Stimulated activated CD8-positive, alpha-beta memory T cell treated with anti-CD3 and anti-CD28 coated beads, Interleukin-2, amount 100 ng/mL, for 48 hours (primary cell): ENCODE measurements around the gene RAB3C.
"Not testable (repeated sequence)": the region's sequence is repeated elsewhere in the genome, so short reads cannot be mapped to it uniquely, and the experiment has no call there.

ENCODE experiments used
- DNase-seq, 2 donors: peaks; one replicate each; pipeline ENCODE4 v3.0.0-alpha.2; 2020; ENCODE audit warnings: low read depth in 2 of 2

Gene RAB3C

DNA sequence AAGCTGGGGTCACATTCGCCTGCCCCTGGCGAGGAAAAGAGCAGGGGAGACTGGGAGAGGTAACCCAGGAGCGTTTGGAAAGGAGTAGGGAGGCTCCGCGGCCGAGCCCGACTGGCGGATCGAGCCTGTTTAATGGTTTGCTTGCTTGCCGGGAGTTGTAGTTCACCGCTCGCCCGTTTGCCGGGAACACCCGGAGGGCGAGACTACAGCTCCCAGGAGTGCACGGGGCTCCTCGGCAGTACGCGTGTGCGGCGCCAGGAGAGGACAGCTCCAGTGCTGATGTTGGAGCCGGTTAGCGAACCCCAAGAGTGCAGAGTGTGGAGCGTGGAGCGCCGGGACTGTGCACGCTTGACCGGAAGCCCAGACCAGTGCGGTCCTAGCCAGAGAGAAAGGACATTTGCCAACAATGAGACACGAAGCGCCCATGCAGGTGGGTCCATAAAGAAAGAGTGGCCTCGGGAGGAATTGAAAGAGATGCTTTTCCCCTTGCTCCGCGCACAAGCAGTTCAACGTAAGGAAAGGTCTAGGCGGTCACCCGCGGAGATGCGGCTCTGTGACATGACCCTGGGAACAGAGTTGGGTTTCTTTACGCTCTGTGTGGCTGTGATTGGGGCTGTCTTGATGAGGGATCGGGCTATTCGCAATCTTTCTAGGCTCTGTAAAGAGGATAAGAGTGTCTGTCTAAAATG is at the start of gene RAB3C:
Gene RAB3C (plus strand): TSS at position 273 of the 689 bp plus-strand sequence. CDS start 134 bp downstream, at position 407.
- DNase-seq = peak; percentile 19 to 38

- not testable (repeated sequence) for DNase-seq
Measured at GRCh38 chr5:58541935-58542334, 40.9 kb upstream of the RAB3C start.

DNA sequence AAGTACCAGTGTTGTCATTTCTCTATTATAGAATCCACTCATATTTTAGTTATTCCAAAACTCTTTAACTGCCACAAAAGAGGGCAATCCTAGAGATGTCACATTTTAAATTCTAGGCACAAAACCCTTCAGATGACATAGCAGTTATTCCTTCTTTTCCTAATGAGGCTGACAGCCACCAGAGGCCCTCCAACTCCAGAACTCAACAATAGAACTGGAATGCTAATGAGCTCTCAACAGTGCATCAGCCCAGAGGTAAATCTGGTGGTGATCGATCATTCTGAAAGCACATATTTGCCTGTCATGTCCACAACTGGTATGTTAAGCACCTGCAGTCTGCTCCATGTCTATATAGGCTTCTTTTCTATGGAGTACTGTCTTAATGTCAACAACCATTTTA is 40.2 kb upstream of the RAB3C start:
- DNase-seq = no peak

DNA sequence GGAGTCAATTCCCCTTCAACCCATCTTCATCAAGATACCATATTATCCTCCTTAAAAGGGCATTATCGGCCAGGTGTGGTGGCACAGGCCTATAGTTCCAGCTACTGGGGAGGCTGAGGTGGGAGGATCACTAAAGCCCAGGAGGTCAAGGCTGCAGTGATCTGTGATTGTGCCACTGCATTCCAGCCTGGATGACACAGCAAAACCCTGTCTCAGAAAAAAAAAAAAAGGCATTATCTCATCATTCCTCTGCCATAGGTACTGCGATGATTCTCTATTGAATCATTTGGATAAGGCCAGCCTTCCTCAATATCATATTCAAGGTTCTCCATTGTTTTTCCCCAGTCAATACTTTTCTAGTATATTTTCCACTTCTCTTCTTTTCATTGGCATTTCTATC is 39.2 kb upstream of the RAB3C start:
- DNase-seq = no peak

GRCh38 chr5:58544195-58544594 is 38.7 kb upstream of the RAB3C start:
- no peak for DNase-seq

GRCh38 chr5:58544926-58545325 is 37.9 kb upstream of the RAB3C start:
- DNase-seq = no peak

DNA sequence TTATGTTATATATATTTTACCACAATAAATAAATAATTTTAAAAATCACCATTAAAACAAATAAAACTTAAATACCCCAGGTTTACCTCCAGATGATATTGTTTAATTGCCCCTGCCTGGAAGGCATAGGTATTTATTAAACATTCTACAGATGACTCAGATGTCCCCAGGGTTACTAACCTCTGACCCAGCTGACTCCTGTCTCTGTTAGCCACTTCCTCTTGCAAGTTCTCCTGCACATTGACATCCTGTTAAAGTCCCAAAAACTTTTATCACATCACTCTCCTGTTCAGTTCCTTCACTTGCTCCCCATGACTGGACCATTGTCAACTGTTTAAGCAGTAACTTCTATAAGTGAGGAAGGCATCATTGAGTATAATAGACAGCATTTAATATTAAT is 37.0 kb upstream of the RAB3C start:
- no peak for DNase-seq

DNA sequence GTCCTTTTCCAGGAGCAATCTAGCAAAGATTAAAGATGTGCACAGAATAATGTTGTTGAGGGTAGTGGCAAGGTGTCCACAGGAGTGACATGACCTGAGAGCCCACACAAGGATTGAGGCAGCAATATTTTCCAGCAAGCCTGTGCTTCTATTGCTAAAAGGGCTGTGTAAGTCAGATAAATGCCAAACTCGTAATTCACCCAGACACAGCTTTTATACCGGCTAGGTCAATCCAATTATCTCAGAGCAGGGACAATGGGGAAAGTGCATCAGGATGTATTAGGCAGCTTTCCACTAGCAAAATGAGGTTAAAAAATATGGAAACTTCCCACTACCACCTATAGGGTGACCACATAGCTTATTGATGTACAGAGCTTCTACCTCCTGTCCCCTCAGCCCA is 34.8 kb upstream of the RAB3C start:
- DNase-seq = no peak

DNA sequence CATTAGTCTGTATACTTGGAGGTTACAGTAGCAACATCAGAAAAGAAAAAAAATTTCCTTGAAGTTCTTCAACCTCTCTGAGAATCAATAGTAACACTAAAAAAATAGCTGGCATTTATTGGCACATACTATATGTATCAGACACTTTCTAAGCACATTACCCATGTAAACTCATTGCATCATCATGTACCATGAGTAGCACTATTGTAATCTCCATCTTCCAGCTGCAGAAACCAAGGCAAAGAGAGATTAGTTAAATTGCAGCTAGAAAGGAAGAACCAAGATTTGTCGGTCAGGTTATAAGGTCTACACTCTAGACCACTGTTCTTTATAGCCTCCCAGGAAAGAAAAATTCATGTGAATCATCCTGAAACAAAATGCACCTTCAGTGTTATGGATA is 31.4 kb upstream of the RAB3C start:
- DNase-seq = no peak

DNA sequence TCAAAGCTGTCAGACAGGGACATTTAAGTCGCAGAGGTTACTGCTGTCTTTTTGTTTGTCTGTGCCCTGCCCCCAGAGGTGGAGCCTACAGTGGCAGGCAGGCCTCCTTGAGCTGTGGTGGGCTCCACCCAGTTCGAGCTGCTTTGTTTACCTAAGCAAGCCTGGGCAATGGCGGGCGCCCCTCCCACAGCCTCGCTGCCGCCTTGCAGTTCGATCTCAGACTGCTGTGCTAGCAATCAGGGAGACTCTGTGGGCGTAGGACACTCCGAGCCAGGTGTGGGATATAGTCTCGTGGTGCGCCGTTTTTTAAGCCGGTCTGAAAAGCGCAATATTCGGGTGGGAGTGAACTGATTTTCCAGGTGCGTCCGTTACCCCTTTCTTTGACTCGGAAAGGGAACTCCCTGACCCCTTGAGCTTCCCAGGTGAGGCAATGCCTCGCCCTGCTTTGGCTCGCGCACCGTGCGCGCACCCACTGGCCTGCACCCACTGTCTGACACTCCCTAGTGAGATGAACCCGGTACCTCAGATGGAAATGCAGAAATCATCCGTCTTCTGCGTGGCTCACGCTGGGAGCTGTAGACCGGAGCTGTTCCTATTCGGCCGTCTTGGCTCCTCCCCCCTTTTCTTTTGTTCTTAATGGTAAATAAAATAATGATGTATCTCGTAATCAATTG is 25.1 kb upstream of the RAB3C start:
- not testable (repeated sequence) for DNase-seq

- DNase-seq = not testable (repeated sequence)
Measured at GRCh38 chr5:58563016-58563700, 19.7 kb upstream of the RAB3C start.

DNA sequence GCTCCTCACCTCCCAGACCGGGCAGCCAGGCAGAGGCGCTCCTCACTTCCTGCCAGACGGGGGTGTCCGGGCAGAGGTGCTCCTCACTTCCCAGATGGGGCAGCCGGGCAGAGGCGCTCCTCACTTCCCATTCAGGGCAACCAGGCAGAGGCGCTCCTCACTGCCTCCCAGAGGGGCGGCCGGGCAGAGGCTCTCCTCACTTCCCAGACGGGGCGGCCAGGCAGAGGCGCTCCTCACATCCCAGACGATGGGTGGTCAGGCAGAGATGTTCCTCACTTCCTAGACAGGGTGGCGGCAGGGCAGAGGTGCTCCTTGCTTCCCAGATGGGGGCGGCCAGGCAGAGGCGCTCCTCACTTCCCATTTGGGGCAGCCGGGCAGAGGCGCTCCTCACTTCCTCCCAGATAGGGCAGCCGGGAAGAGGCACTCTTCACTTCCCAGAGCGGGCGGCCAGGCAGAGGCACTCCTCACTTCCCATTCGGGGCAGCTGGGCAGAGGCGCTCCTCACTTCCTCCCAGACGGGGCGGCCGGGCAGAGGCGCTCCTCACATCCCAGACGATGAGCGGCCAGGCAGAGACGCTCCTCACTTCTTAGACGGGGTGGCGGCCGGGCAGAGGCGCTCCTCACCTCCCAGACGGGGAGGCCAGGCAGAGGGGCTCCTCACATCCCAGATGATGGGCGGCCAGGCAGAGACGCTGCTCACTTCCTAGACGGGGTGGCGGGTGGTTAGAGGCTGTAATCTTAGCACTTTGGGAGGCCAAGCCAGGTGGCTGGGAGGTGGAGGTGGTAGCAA is 18.6 kb upstream of the RAB3C start:
- not testable (repeated sequence) for DNase-seq

- no peak for DNase-seq
Measured at GRCh38 chr5:58565033-58565432, 17.8 kb upstream of the RAB3C start.

GRCh38 chr5:58571501-58571900 is 11.4 kb upstream of the RAB3C start:
- no peak for DNase-seq

- DNase-seq = not testable (repeated sequence)
Measured at GRCh38 chr5:58572973-58573372, 9.9 kb upstream of the RAB3C start.

- DNase-seq = no peak
Measured at GRCh38 chr5:58579781-58580180, 3.1 kb upstream of the RAB3C start.

DNA sequence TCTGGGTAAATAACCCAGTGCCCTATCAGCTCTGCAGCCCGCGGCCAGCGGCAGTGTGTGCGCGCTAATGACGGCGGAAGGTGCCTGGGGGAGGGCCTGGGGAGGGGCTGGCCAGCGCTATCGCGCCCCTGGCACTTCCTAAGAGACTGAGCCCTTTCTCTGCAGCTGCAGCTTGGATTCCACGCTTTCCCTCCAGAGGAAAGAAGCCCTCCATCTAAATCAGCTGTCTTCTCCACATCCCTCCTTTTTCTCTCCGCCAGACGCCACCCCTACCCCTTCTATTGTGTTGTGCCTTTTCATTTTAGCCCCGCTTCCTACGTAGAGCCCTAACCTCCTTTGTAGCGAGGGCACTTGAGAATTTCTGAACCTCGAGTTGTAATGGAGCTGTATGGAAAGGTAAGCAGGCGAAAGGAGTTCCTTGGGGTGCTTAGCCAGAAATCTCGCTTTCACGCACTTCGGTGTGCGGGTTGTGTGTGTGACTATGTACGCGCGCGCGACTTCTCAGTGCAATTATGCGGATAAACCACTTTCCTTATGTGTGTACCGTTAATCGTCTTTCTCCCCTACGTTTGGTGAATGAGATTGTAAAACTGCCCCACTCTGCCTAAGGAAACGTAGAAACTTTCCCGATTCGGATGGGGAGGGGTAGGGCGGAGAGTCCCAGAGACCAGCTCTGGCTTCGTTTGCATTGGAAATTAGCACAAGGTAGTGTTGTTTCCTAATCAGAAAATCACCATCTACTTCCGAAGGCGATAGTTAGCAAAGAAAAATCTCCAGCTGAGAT is 664 bp upstream of the RAB3C start:
- DNase-seq = no peak

- no peak for DNase-seq
Measured at GRCh38 chr5:58595952-58596351, 13.1 kb downstream of the RAB3C start.

- no peak for DNase-seq
Measured at GRCh38 chr5:58598440-58598839, 15.6 kb downstream of the RAB3C start.

- DNase-seq = no peak
Measured at GRCh38 chr5:58599217-58599616, 16.3 kb downstream of the RAB3C start.

- not testable (repeated sequence) for DNase-seq
Measured at GRCh38 chr5:58600613-58601012, 17.7 kb downstream of the RAB3C start.
